B cell (primary cell): ENCODE results near the gene PDZRN4.

Experiments
- EZH2 ChIP-seq: IDR thresholded peaks from 2 replicates; pipeline ENCODE4 v1.6.1; 2012; ENCODE audit warnings: borderline replicate concordance, low read depth, mild to moderate bottlenecking, moderate library complexity, low read length; ENCODE audit not compliant: insufficient read depth, poor library complexity, severe bottlenecking
- TF ChIP-seq, protein P1 (sequence below): fragments of 200-600 bp; IDR thresholded peaks from one replicate; pipeline ENCODE4 v1.8.0; 2022; ENCODE audit warnings: antibody characterized with exemption, mild to moderate bottlenecking

DNA sequence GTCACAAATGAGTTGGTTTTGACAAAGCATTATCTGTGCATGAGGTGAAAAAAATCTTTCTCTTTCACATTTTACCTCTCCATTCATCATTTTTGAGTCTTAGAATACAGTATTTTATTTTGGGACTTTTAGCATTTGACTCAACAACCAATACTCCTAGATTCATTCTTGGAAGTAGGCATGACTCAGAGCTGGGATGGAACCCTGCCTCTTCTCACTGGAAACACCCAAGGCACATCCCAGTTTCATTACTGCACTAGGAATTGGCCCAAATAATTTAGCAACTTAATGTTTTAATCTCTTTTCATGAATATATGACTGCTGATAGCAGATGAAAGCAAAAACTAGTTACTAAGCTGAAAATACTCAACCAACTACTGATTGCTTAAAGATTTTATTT lies 3.3 kb upstream of the PDZRN4 start:
- no peak for TF ChIP-seq EZH2
- TF ChIP-seq, protein P1, sequence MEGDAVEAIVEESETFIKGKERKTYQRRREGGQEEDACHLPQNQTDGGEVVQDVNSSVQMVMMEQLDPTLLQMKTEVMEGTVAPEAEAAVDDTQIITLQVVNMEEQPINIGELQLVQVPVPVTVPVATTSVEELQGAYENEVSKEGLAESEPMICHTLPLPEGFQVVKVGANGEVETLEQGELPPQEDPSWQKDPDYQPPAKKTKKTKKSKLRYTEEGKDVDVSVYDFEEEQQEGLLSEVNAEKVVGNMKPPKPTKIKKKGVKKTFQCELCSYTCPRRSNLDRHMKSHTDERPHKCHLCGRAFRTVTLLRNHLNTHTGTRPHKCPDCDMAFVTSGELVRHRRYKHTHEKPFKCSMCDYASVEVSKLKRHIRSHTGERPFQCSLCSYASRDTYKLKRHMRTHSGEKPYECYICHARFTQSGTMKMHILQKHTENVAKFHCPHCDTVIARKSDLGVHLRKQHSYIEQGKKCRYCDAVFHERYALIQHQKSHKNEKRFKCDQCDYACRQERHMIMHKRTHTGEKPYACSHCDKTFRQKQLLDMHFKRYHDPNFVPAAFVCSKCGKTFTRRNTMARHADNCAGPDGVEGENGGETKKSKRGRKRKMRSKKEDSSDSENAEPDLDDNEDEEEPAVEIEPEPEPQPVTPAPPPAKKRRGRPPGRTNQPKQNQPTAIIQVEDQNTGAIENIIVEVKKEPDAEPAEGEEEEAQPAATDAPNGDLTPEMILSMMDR = no peak
